Stimulated activated effector memory CD8-positive, alpha-beta T cell treated with anti-CD3 and anti-CD28 coated beads, Interleukin-12 subunit alpha, Interleukin-12 subunit beta, amount 100 ng/mL, for 72 hours (primary cell): ENCODE data around the gene SAMD10.
A peak's percentile ranks its signal among the peaks of the same experiment; 100 is the strongest.

Source experiments
- ATAC-seq: fragments of 150-1000 bp; cut with Tn5 transposase; 2 replicates; pipeline ENCODE4 v1.10.0; 2021
- DNase-seq, 2 donors: peaks; one replicate each; pipeline ENCODE4 v3.0.0; 2021 to 2022; ENCODE audit warnings: low spot score in 2 of 2
- H3K27ac Mint-ChIP-seq: one replicate; pipeline ENCODE4 v1.8.0; 2022; ENCODE audit warnings: mild to moderate bottlenecking, mixed read lengths
- H3K36me3 Mint-ChIP-seq: one replicate; pipeline ENCODE4 v1.8.0; 2022; ENCODE audit warnings: mild to moderate bottlenecking, mixed read lengths
- H3K4me1 Mint-ChIP-seq: one replicate; pipeline ENCODE4 v1.8.0; 2022; ENCODE audit warnings: mixed read lengths
- H3K4me3 Mint-ChIP-seq: one replicate; pipeline ENCODE4 v1.8.0; 2022; ENCODE audit warnings: mild to moderate bottlenecking, mixed read lengths
- H3K9me3 Mint-ChIP-seq: one replicate; pipeline ENCODE4 v1.8.0; 2022; ENCODE audit warnings: mixed read lengths

SAMD10 gene

GRCh38 chr20:64009811-64010387, 30.5 kb upstream of the SAMD10 start:
- H3K36me3 Mint-ChIP-seq: peaks cover 77% of the 10 kb centered on the region
- H3K4me3 Mint-ChIP-seq: no peak overlapping the region
- DNase-seq (no peak), ATAC-seq (no peak)
- H3K4me1 Mint-ChIP-seq: peaks cover 30% of the 10 kb centered on the region
- H3K9me3 Mint-ChIP-seq: no peaks in the 10 kb centered on the region
- H3K27ac Mint-ChIP-seq: peak overlapping the region; percentile 2

GRCh38 chr20:64006902-64007301, 27.5 kb upstream of the SAMD10 start:
- Mint-ChIP-seq H3K9me3 (no peaks in the 10 kb centered on the region), H3K36me3 (peaks cover 87% of the 10 kb centered on the region), H3K4me3 (no peak overlapping the region), H3K4me1 (peaks cover 25% of the 10 kb centered on the region), H3K27ac (no peak overlapping the region)
- ATAC-seq (no peak), DNase-seq (no peak)

GRCh38 chr20:64006490-64006889, 27.0 kb upstream of the SAMD10 start:
- H3K4me3 Mint-ChIP-seq: no peak overlapping the region
- H3K36me3 Mint-ChIP-seq: peaks cover 92% of the 10 kb centered on the region
- no peak overlapping the region for H3K27ac Mint-ChIP-seq
- peaks cover 28% of the 10 kb centered on the region for H3K4me1 Mint-ChIP-seq
- DNase-seq (no peak), ATAC-seq (no peak)
- H3K9me3 Mint-ChIP-seq: no peaks in the 10 kb centered on the region

GRCh38 chr20:64005394-64005793, 26.0 kb upstream of the SAMD10 start:
- Mint-ChIP-seq H3K36me3 (peaks cover 94% of the 10 kb centered on the region), H3K27ac (peak overlapping the region; percentile 66), H3K4me3 (no peak overlapping the region), H3K9me3 (no peaks in the 10 kb centered on the region), H3K4me1 (peaks cover 31% of the 10 kb centered on the region)
- DNase-seq (no peak), ATAC-seq (peak; percentile 62)

DNA sequence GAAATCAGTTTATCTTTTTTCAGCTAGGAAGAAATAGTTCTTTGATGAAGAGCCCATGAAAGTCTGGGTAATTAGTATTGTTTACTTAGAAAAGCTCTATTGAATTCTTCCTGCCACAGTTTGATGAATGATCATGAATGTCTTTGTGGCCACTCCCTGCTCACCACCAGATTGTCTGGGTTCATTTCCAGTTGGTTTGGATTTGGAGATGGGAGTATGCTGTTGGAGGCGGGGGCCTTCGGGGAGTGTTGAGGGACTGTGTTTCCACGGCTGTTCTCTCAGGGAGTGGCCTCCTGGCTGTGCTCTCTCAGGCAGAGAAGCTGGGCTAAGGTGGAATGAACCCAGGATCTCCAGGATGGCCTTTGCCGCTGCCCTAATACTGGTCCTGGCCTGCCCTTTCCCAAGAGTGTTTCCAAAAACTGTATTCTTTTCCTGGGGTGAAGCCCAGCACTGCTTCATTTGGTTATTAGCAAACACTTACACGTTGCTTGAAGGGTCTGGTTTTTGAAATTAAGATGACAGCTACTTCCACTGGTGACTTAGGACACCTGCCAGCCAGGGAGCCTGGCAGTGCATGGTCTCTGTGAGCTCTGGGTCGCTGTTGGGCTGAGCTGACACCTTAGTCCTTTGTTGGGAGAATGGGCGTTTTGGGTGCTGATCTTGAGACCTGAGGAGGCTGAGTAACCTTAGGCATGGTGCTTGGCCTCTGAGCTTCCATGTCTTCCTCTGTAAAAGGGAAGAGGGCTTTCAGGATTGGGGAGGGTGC, 24.7 kb upstream of the SAMD10 start:
- H3K36me3 Mint-ChIP-seq: peaks cover 94% of the 10 kb centered on the region
- DNase-seq (no peak), ATAC-seq (no peak)

DNA sequence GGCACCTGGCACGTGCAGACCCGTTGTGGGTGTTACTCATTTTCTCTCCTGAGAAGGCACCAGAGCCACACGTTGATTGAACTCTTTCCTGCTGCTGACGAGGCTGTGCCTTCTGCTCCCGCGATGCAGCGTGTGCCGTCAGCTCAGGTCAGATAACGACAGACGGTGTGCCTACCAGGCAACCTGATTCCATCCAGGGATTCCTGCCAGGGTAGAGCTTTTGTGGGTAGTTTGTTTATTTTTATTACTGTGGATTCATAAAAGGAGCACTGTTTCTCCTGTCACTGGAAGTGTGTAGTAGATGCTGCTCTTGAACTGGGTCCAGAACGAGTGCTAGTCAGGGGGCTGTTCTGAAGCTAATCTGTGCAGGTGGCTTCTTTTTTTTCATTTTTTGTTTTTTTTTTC, 22.2 kb upstream of the SAMD10 start:
- DNase-seq (no peak), ATAC-seq (no peak)
- H3K9me3 Mint-ChIP-seq: no peaks in the 10 kb centered on the region
- peaks cover 100% of the 10 kb centered on the region for H3K36me3 Mint-ChIP-seq
- peaks cover 23% of the 10 kb centered on the region for H3K4me1 Mint-ChIP-seq
- no peak overlapping the region for H3K4me3 Mint-ChIP-seq
- peak overlapping the region; percentile 63 for H3K27ac Mint-ChIP-seq

More for the DNA sequence above, 24.7 kb upstream of the SAMD10 start:
- Mint-ChIP-seq H3K27ac (no peak overlapping the region), H3K9me3 (no peaks in the 10 kb centered on the region), H3K4me1 (peaks cover 23% of the 10 kb centered on the region), H3K4me3 (no peak overlapping the region)

DNA sequence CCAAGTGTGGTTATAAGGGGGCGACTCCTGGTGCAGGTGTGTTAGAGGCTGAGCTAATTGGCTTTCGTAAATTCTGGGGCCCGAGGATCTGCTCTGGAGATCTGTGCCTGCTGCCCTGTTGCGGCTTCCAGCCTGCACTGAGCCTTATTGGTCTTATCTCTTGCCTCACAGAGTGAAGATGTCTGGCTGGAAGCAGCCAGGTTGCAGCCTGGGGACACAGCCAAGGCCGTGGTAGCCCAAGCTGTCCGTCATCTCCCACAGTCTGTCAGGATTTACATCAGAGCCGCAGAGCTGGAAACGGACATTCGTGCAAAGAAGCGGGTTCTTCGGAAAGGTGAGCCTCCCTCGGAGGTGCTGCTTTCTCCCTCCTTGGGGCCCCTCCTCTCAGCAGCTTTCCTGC, 21.5 kb upstream of the SAMD10 start:
- Mint-ChIP-seq H3K36me3 (peaks cover 100% of the 10 kb centered on the region), H3K9me3 (no peaks in the 10 kb centered on the region), H3K27ac (no peak overlapping the region), H3K4me1 (peaks cover 23% of the 10 kb centered on the region), H3K4me3 (no peak overlapping the region)
- no peak for ATAC-seq
- no peak for DNase-seq

DNA sequence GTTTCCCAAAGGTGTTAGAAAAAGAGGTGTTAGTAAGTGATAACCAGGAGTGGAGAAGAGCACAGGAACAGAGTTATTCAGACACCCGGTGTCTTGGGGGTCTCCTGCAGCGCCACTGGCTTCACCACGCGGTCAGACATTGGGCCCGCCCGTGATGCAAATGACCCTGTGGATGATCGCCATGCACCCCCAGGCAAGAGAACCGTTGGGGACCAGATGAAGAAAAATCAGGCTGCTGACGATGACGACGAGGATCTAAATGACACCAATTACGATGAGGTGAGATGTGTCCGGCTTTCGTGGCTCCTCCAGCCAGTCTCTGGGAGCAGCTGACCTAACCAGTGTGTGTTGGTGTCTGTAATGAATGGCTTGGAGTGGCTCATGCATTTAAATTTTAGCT, 3.5 kb upstream of the SAMD10 start:
- Mint-ChIP-seq H3K36me3 (peaks cover 78% of the 10 kb centered on the region), H3K4me1 (peaks cover 47% of the 10 kb centered on the region), H3K27ac (peak overlapping the region; percentile 95), H3K4me3 (peak overlapping the region; percentile 93), H3K9me3 (no peaks in the 10 kb centered on the region)
- ATAC-seq (no peak), DNase-seq (no peak)

GRCh38 chr20:63980806-63981728, 1.6 kb upstream of the SAMD10 start, which contains the start of gene PRPF6:
PRPF6 (plus strand) TSS chr20:63981132; CDS start chr20:63981246, 114 bp downstream.
- no peaks in the 10 kb centered on the region for H3K9me3 Mint-ChIP-seq
- H3K27ac Mint-ChIP-seq: peak within 1 kb of the TSS; percentile 95
- H3K36me3 Mint-ChIP-seq: peaks cover 78% of the 10 kb centered on the region
- peak; percentile 70 for ATAC-seq
- peaks cover 66% of the 10 kb centered on the region for H3K4me1 Mint-ChIP-seq
- H3K4me3 Mint-ChIP-seq: peak within 1 kb of the TSS; percentile 93
- DNase-seq: peak; percentile 92 to 95

GRCh38 chr20:63980317-63980805, 919 bp upstream of the SAMD10 start:
- DNase-seq (no peak), ATAC-seq (peak; percentile 61)
- Mint-ChIP-seq H3K9me3 (no peaks in the 10 kb centered on the region), H3K36me3 (peaks cover 78% of the 10 kb centered on the region), H3K4me3 (peak overlapping the region; percentile 93), H3K4me1 (peaks cover 70% of the 10 kb centered on the region), H3K27ac (peak overlapping the region; percentile 95)

GRCh38 chr20:63979229-63979556, 249 bp downstream of the SAMD10 start:
- H3K4me3 Mint-ChIP-seq: peak overlapping the region; percentile 93
- ATAC-seq (no peak), DNase-seq (no peak)
- no peaks in the 10 kb centered on the region for H3K9me3 Mint-ChIP-seq
- peaks cover 63% of the 10 kb centered on the region for H3K4me1 Mint-ChIP-seq
- H3K36me3 Mint-ChIP-seq: peaks cover 78% of the 10 kb centered on the region
- H3K27ac Mint-ChIP-seq: peak overlapping the region; percentile 95

- H3K4me1 Mint-ChIP-seq: peaks cover 70% of the 10 kb centered on the region
- peak overlapping the region; percentile 93 for H3K4me3 Mint-ChIP-seq
- peak; percentile 32 for ATAC-seq
- peak; percentile 66 to 90 for DNase-seq
- peak overlapping the region; percentile 95 for H3K27ac Mint-ChIP-seq
- H3K9me3 Mint-ChIP-seq: no peaks in the 10 kb centered on the region
- peaks cover 78% of the 10 kb centered on the region for H3K36me3 Mint-ChIP-seq
Observed at GRCh38 chr20:63978319-63979228, 868 bp downstream of the SAMD10 start.

DNA sequence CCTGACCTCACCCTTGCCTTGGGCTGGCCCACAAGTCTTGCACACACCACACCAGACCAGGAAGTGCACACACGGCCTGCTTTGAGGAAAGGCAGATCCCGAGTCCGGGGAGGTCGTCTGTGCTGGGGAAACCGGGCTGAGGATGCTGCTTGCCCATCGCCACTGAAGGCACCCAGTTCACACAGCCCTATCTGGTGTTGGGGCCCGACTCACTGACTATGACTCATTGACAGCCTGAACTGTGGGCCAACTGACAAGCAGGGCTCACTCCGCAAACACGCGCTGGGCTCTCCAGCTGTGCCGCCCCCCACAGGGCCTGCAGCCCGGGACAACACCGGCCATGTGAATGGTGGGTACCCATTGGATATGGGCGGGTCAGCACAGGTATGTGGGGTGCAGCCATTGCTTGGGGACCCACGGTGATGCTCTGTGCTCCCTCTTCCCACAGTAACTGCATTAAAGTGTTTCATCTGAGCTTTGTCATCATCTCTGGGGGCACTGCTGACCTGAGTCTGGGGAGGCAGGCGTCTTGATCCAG, 1.6 kb downstream of the SAMD10 start:
- DNase-seq (peak; percentile 45 to 83), ATAC-seq (peak; percentile 71)
- Mint-ChIP-seq H3K4me3 (peak overlapping the region; percentile 93), H3K9me3 (no peaks in the 10 kb centered on the region), H3K36me3 (peaks cover 78% of the 10 kb centered on the region), H3K27ac (peak overlapping the region; percentile 95), H3K4me1 (peaks cover 72% of the 10 kb centered on the region)
